Pancreas (tissue), 10 donors: ENCODE data around the gene PF4V1. TPM values are rescaled to one million over a fixed set of nuclear protein-coding genes. Genes with fewer than 3 reads are reported as not detected.

Experiments
- ATAC-seq, 4 donors: fragments of 200-7000 bp; cut with Tn5 transposase; one replicate each; pipeline versions ENCODE4 v1.8.0 to v1.9.1; 2020; ENCODE audit warnings: mild to moderate bottlenecking in 4 of 4, moderate library complexity in 4 of 4
- DNase-seq, 6 donors: peaks; one replicate each; pipeline ENCODE4 v3.0.0-alpha.2; 2020
- FAIRE-seq: peaks from 2 replicates; lab custom pipeline; 2012; peaks lifted over from hg19 to GRCh38; lab: Jason Lieb, UNC
- H3K27ac ChIP-seq, 4 donors: fragments of 200-600 bp; sonication (generic); 1 replicate in 3 of 4; 2 replicates in 1 of 4; pipeline versions ENCODE4 v1.5.0 to v1.8.0; 2020
- H3K27me3 ChIP-seq, 4 donors: fragments of 200-600 bp; one replicate each; pipeline ENCODE4 v1.8.0; 2021
- H3K36me3 ChIP-seq, 3 donors: fragments of 200-600 bp; sonication (generic) in 1 of 3; one replicate each; pipeline versions ENCODE4 v1.5.0 to v1.8.0; 2020 to 2021
- H3K4me1 ChIP-seq, 3 donors: fragments of 200-600 bp; one replicate each; pipeline ENCODE4 v1.8.0; 2021
- H3K4me3 ChIP-seq, 4 donors: fragments of 200-600 bp; sonication (generic) in 2 of 4; one replicate each; pipeline versions ENCODE4 v1.5.0 to v1.8.0; 2020 to 2021
- H3K9me3 ChIP-seq, 4 donors: fragments of 200-600 bp; one replicate each; pipeline ENCODE4 v1.8.0; 2021
- CTCF ChIP-seq, 4 donors: fragments of 200-600 bp; sonication (generic) in 3 of 4; IDR thresholded peaks; one replicate each; pipeline versions ENCODE4 v1.5.0 to v1.8.0; 2021; ENCODE audit warnings: antibody characterized with exemption in 4 of 4
- WGBS, 2 donors: extraction: QIAGEN DNeasy Blood & Tissue Kit; methylation state at CpG; one replicate each; pipeline ENCODE4 v1.1.7; 2013; 5-methylcytosine and 5-hydroxymethylcytosine counted together
- intact Hi-C, 3 donors: fragments of 100-400 bp; cut with DNase I; formaldehyde crosslinking; loops; one replicate each; pipeline versions ENCODE4 v1.11.1 to v1.14.2; 2022
- polyA plus RNA-seq, 2 donors: library from polyadenylated mRNA; stranded (reverse); fragments of 200-250 nt; gene quantifications; one replicate each; pipeline ENCODE4 v1.2.3, GENCODE V29; 2013
- total RNA-seq, 6 donors: library from RNA; stranded (reverse); fragmentation: NEBNext Ultra II Directional in 4 of 6; extraction: Animal tissue kit (Norgen Biotek cat#: 25700) in 4 of 6; gene quantifications; one replicate each; pipeline versions ENCODE4 v1.2.1 to v1.2.4, GENCODE V29; 2021 to 2023
- donor health status: healthy with polysubstance abuse.
- donor health status: DM: no; HTN: no; CAD: no; lungs with moderate emphysema.
- donor health status: DM: no; HTN: no; CAD: no.
- donor health status: control.
- donor health status: control.
- donor health status: Bipolar disorder and iron deficiency.
- donor health status: DM: yes; HTN: yes; CAD: no.
- donor health status: DM: no; HTN: no; CAD: no.
- donor health status: DM: no; HTN: no; CAD: no.
- donor health status: DM: yes; HTN: yes; CAD: no.

PF4V1 gene
- total and polyA plus RNA-seq, 8 donors = 0.53 TPM; not detected in 7

GRCh38 chr4:73872316-73873108, 19.4 kb downstream of the PF4V1 start:
- Histone ChIP-seq H3K4me1 (no peaks in the 10 kb centered on the region), H3K9me3 (no peaks in the 10 kb centered on the region), H3K36me3 (no peaks in the 10 kb centered on the region), H3K4me3 (no peak overlapping the region), H3K27me3 (no peaks in the 10 kb centered on the region), H3K27ac (peak overlapping the region in 1 of 4 donors; percentile 13)
- FAIRE-seq (no peak), DNase-seq (no peak), ATAC-seq (no peak)
- TF ChIP-seq CTCF (IDR thresholded peaks at IDR 0.05) = no peak
- intact Hi-C loops = no loop called here
- WGBS, 2 donors = 76 to 79% methylated on average over 2 of the region's 2 CpGs

GRCh38 chr4:73874386-73874785, 21.3 kb downstream of the PF4V1 start:
- intact Hi-C loops = no loop called here
- no peaks in the 10 kb centered on the region for H3K4me1 ChIP-seq
- FAIRE-seq (no peak), DNase-seq (no peak), ATAC-seq (no peak)
- 78 to 91% methylated on average over 2 of the region's 2 CpGs for WGBS, 2 donors
- no peaks in the 10 kb centered on the region for H3K9me3 ChIP-seq
- H3K27me3 ChIP-seq = no peaks in the 10 kb centered on the region
- no peak overlapping the region for H3K27ac ChIP-seq
- H3K4me3 ChIP-seq = no peak overlapping the region
- no peaks in the 10 kb centered on the region for H3K36me3 ChIP-seq
- no peak for TF ChIP-seq CTCF (IDR thresholded peaks at IDR 0.05)

- Histone ChIP-seq H3K36me3 (no peaks in the 10 kb centered on the region), H3K4me3 (no peak overlapping the region), H3K9me3 (no peaks in the 10 kb centered on the region), H3K27ac (no peak overlapping the region), H3K4me1 (no peaks in the 10 kb centered on the region), H3K27me3 (no peaks in the 10 kb centered on the region)
- no peak for ATAC-seq
- no peak for DNase-seq
- no peak for FAIRE-seq
- intact Hi-C loops = no loop called here
- TF ChIP-seq CTCF (IDR thresholded peaks at IDR 0.05) = no peak
- 87 to 88% methylated on average over 1 of the region's 1 CpG for WGBS, 2 donors
Observed at GRCh38 chr4:73875401-73875800, 22.3 kb downstream of the PF4V1 start.

GRCh38 chr4:73883306-73883705, 30.2 kb downstream of the PF4V1 start:
- Histone ChIP-seq H3K27me3 (peaks cover 0 to 6% (median 0%) of the 10 kb centered on the region in 4 donors), H3K27ac (no peak overlapping the region), H3K4me1 (no peaks in the 10 kb centered on the region), H3K9me3 (no peaks in the 10 kb centered on the region), H3K4me3 (no peak overlapping the region), H3K36me3 (no peaks in the 10 kb centered on the region)
- TF ChIP-seq CTCF (IDR thresholded peaks at IDR 0.05) = no peak
- 68 to 75% methylated on average over 1 of the region's 1 CpG for WGBS, 2 donors
- DNase-seq (no peak), FAIRE-seq (no peak), ATAC-seq (no peak)
- intact Hi-C loops = no loop called here

- no peak overlapping the region for H3K4me3 ChIP-seq
- no peak for ATAC-seq
- no peak for DNase-seq
- H3K27me3 ChIP-seq = peaks cover 0 to 6% (median 0%) of the 10 kb centered on the region in 4 donors
- H3K9me3 ChIP-seq = no peaks in the 10 kb centered on the region
- WGBS, 2 donors = 77 to 85% methylated on average over 4 of the region's 4 CpGs
- intact Hi-C loops = no loop called here
- no peak for FAIRE-seq
- H3K36me3 ChIP-seq = no peaks in the 10 kb centered on the region
- no peak for TF ChIP-seq CTCF (IDR thresholded peaks at IDR 0.05)
- no peaks in the 10 kb centered on the region for H3K4me1 ChIP-seq
- no peak overlapping the region for H3K27ac ChIP-seq
Observed at GRCh38 chr4:73885574-73886267, 32.6 kb downstream of the PF4V1 start.
